ENCODE results near the gene MED12L.

The MED12L gene

DNA sequence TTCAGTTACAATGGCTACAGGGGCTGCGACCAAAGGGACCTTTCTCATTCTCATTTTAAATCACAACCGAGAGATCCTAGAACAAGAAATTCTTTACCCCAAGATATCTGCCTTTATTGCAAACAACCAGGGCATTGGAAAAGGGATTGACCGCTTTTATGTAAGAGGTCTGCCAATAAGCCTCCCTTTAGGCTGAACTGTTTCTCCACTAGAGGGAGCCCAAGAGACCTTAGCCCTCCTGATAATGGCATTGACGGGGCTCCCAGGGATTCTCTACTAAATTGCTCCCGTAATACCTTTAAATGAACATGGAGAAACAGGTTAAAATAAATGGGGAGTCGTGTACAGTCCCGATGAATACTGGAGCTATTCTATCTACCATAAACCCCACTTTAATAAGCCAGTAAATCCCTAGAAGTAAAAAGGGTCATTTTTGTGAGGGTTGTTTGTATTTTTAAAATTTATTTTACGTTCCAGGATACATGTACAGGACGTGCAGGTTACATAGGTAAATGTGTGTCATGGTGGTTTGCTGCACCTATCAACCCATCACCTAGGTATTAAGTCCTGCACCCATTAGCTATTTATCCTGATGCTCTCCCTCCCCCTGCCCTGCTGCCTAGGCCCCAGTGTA, 382.9 kb downstream of the MED12L start:
- peak; percentile 5 for DNase-seq

DNA sequence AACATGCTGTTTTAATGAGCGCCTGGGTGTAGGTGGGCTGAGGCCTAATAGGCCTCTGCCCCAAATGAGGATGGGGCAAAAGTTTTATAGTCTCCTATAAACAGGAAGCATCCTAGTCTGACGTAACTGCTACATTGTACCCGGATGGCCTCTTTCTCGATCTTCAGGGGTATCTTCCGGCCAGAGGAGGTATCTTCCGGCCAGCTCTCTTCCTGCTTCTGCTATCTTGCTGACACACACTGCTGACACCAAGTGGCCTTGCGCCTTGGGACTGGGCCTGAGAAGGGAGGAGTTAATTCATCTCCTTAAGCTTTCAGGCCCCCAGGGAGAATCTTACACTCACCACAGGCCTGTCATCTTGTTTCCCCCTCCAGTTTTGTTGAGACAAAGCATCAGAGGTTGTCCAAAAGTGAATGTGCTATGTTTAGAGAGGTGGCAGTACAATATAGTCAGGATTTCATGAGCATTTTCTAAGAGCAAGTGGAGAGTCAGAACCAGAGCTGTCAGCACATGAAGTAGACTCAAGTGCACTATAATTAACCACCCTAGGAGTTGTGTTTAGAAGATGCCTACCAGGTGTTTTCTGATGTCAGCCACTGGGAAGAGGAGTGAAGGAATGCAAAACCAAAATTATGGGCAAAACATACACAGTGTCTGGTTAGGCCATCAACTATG, 391.0 kb downstream of the MED12L start:
- DNase-seq = no peak

DNA sequence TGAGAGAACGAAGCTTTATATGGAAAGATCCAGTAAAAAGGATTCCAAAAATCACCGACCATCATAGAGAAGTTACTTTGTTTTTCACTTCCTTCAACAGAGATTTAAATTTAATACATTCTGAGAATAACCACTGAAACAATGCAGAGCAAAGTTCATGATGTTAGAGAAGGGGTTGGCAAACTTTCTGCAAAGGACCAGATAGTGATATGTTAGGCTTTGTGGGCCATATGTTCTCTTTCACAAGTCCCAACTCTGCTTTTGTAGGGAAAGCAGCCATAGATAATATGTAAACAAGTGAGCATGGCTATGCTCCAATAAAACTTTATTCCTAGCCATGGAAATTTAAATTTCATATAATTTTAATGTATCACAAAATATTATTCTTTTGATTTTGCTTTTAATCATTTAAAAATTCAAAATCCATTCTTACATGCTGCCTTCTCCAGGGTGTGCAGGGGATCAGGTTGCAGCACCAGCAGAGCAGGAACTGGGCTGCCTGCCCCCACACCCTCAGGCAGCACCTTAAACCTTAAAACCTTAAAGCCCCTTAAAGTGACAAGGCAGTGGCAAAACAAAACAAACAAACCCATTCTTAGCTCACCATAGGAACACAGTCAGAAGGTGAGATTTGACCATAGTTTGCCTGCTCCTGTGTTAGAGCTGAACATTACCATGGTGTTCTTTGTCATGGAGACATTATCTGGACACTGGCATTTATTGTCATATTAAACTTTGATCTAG, 392.3 kb downstream of the MED12L start:
- DNase-seq = no peak

DNA sequence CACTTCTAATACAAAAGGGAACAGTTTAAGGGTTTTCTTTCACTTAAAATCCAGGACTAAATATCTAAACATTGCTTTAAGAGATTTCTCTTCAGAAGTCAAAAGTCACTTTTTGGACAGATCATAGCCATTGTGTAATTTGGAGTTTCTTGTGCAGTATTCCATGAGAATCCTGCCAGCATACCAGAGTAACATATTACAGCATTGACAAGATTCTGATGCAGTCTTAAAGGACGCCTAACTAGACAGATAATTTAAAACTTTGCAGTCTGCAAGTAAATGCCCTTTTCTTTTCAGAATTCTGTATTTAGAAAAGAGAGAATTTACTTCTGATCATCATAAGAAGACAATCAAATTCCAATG, 392.9 kb downstream of the MED12L start:
- no peak for DNase-seq

DNA sequence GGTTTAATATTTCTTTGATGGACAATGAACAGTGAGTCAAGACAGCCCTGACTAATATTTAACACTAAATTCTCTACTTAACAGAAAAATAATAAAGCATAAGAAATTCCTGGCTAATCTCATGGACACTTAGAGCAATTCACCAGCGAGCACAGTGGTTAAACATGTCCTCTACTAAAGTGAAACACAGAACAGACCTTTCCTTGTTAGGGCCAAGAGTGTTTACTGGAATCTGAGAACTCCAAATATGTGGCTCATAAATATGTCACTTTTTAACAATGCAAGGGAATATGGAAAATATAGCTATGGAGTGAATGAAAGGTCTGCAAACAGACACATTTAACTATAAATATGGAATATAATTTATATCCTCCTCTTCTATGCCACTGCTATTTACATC, 394.0 kb downstream of the MED12L start:
- DNase-seq = no peak

DNA sequence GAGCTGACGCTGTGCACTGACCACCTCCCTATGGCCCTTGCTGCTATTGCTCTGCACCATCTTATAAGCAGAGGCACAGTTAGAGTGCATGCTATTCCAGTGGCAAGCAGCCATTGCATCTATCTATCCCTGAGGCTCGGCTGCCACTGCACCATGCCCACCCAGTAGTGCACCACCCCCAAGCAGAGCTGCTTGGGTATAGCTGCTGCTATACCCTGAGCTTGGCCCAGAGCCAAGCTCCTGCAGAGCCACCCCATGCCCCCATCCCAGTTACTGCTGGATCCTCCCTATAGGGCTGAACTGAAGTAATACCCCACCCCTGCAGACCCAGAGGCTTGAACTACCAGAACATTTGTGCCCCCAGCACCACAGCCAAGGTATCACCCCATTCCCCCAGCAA, 395.0 kb downstream of the MED12L start:
- DNase-seq = no peak

DNA sequence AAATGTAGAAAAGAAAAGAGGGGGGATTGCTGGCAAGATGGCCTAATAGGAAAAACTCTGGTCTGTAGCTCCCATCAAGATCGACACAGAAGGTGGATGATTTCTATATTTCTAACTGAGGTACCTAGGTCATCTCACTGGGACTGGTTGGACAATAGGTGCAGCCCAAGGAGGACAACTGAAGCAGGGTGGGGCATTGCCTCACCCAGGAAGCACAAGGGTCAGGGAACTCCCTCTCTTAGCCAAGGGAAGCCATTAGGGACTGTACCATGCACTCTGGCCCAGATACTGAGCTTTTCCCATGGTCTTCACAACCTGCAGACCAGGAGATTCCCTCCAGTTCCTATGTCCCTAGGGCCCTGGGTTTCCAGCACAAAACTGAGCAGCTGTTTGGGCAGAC, 398.0 kb downstream of the MED12L start:
- DNase-seq = no peak

DNA sequence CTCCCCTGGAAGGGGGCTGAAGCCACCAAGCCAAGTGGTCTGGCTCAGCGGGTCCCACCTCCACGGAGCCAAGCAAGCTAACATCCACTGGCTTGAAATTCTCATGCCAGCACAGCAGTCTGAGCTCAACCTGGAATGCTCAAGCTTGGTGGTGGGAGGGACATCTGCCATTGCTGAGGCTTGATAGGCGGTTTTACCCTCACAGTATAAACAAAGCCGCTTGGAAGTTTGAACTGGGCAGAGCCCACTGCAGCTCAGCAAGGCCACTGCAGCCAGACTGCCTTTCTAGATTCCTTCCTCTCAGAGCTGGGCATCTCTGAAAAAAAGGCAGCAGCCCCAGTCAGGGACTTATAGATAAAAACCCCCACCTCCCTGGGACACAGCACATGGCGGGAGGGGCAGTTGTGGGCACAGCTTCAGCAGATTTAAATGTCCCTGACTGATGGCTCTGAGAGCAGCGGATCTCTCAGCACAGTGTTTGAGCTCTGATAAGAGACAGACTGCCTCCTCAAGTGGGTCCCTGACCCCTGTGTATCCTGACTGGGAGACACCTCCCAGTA, 398.6 kb downstream of the MED12L start:
- DNase-seq = no peak
